Measurements from ENCODE around the gene TENM4.

The TENM4 gene

GRCh38 chr11:79119491-79120284 is 321.1 kb downstream of the TENM4 start:
- peak; percentile 87 for DNase-seq (ENCODE audit: low spot score)

- no peak for DNase-seq (ENCODE audit: low spot score)
Measured at GRCh38 chr11:79117488-79117887, 323.3 kb downstream of the TENM4 start.

- no peak for DNase-seq (ENCODE audit: low spot score)
Measured at GRCh38 chr11:79116600-79116999, 324.2 kb downstream of the TENM4 start.

GRCh38 chr11:79113054-79113690 is 327.7 kb downstream of the TENM4 start:
- no peak for DNase-seq (ENCODE audit: low spot score)

- DNase-seq (ENCODE audit: low spot score): no peak
Measured at GRCh38 chr11:79110796-79111195, 330.0 kb downstream of the TENM4 start.

GRCh38 chr11:79110321-79110720 is 330.5 kb downstream of the TENM4 start:
- no peak for DNase-seq (ENCODE audit: low spot score)

GRCh38 chr11:79108851-79109250 is 332.0 kb downstream of the TENM4 start:
- DNase-seq (ENCODE audit: low spot score): no peak

- no peak for DNase-seq (ENCODE audit: low spot score)
Measured at GRCh38 chr11:79102840-79103239, 338.0 kb downstream of the TENM4 start.

- DNase-seq (ENCODE audit: low spot score): no peak
Measured at GRCh38 chr11:79101656-79102055, 339.2 kb downstream of the TENM4 start.

GRCh38 chr11:79100093-79100910 is 340.5 kb downstream of the TENM4 start:
- no peak for DNase-seq (ENCODE audit: low spot score)

- no peak for DNase-seq (ENCODE audit: low spot score)
Measured at GRCh38 chr11:79098146-79098545, 342.7 kb downstream of the TENM4 start.

GRCh38 chr11:79097246-79097875 is 343.5 kb downstream of the TENM4 start:
- DNase-seq (ENCODE audit: low spot score): no peak

GRCh38 chr11:79095424-79095823 is 345.4 kb downstream of the TENM4 start:
- DNase-seq (ENCODE audit: low spot score): no peak

- DNase-seq (ENCODE audit: low spot score): no peak
Measured at GRCh38 chr11:79094616-79095015, 346.2 kb downstream of the TENM4 start.

GRCh38 chr11:79092791-79093353 is 348.0 kb downstream of the TENM4 start:
- DNase-seq (ENCODE audit: low spot score): no peak

GRCh38 chr11:79090191-79090705 is 350.6 kb downstream of the TENM4 start:
- DNase-seq (ENCODE audit: low spot score): no peak

GRCh38 chr11:79089601-79090000 is 351.2 kb downstream of the TENM4 start:
- DNase-seq (ENCODE audit: low spot score): no peak

GRCh38 chr11:79088967-79089366 is 351.9 kb downstream of the TENM4 start:
- DNase-seq (ENCODE audit: low spot score): no peak

GRCh38 chr11:79087961-79088318 is 352.9 kb downstream of the TENM4 start:
- DNase-seq (ENCODE audit: low spot score): no peak

- no peak for DNase-seq (ENCODE audit: low spot score)
Measured at GRCh38 chr11:79087238-79087960, 353.4 kb downstream of the TENM4 start.

GRCh38 chr11:79086056-79086455 is 354.8 kb downstream of the TENM4 start:
- no peak for DNase-seq (ENCODE audit: low spot score)
